GF-D8 (cell line): ENCODE measurements around the gene RANGRF.
"Not testable (repeated sequence)": the region's sequence is repeated elsewhere in the genome, so short reads cannot be mapped to it uniquely, and the experiment has no call there.

Experiments used
- DNase-seq: peaks from one replicate; lab custom pipeline; 2025; lab: John Stamatoyannopoulos, UW

RANGRF gene, protein sequence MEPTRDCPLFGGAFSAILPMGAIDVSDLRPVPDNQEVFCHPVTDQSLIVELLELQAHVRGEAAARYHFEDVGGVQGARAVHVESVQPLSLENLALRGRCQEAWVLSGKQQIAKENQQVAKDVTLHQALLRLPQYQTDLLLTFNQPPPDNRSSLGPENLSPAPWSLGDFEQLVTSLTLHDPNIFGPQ

DNA sequence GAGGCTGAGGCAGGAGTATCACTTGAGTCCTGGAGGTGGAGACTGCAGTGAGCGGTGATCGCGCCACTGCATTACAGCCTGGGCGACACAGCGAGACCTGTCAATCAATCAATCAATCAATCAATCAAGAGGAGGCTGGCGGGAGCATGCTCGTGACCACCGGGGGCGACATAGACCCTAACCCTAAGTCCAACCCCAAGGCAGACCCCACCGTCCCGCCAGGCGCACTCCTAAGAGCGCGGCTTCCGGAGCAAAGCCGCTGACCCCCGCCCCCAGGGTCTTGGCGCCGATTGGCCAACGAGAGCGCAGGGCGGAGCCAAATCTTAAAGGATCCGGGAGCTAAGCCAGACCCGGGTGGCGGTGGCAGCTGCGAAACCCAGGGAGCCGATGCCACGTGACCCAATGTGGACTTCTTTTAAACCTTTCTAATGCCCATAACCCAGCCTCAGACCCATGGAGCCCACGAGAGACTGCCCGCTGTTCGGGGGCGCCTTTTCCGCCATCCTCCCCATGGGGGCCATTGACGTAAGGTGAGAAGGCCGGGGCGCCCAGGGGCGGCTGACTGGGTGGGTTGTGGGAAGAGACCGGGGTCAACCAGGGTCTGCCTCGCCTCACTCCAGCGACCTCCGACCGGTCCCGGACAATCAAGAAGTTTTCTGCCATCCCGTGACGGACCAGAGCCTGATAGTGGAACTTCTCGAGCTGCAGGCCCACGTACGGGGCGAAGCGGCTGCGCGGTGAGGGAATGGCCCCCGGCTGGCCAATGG is at the start of gene RANGRF:
Gene RANGRF (plus strand): TSS at position 335 of the 767 bp plus-strand sequence. CDS start 119 bp downstream, at position 454.
- DNase-seq = peak; percentile 26

GRCh38 chr17:8243827-8244226 is 44.6 kb upstream of the RANGRF start:
- DNase-seq = no peak

DNA sequence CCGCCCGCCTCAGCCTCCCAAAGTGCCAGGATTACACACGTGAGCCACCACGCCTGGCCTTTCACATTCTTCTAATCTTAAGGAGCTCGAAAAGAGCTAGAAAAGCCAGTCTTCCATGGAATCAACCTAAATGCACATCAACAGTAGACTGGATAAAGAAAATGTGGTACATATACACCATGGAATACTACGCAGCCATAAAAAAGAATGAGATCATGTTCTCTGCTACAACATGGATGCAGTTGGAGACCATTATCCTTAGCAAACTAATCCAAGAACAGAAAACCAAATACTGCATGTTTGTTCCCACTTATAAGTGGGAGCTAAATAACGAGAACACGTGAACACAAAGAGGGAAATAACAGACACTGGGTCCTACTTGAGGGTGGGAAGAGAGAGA is 43.7 kb upstream of the RANGRF start:
- DNase-seq = no peak

DNA sequence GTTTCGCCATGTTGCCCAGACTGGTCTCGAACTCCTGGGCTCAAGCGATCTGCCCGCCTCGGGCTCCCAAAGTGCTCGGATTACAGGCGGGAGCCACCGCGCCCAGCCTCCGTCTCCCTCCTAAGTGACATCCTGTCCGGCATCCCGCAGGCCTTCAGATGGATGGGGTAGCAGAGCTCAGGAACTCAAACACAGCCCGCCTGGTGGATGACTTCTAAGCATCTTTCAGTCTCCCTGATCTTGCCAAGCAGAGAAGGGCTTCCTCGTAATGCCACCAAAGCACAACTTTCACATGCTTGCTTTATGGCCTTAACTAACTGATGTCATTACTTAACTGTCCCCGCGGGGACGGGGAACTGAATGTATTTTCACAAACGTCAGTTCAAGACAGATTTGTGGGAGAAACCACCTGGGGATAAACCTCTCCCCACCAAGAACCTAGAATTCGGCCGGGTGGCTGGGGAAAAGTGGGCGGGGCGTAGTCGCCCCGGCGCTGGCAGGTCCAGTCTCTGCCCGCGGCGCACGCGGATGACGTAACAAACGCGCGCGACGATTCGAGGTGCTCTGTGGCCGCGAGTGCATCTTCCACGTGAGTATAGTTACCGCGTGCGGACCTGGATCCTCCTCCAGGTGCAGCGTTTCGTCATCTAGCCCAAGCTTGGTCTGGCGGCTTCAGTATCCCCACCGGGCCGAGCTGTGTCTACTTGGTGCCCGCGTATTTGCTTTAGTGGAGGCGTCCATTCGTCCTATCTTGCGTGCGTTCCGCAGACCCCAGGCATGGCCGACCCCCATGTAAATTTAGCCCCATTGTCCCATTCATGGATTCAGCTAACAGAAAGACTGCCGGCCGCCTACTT is 39.5 kb upstream of the RANGRF start, which contains the start of gene PFAS:
Gene PFAS (plus strand): TSS at position 539 of the 857 bp plus-strand sequence. CDS start 4,649 bp downstream, outside the sequence.
- peak; percentile 46 for DNase-seq

- DNase-seq = no peak
Observed at GRCh38 chr17:8249621-8250500, 38.6 kb upstream of the RANGRF start.

- DNase-seq = not testable (repeated sequence)
Observed at GRCh38 chr17:8251411-8251810, 37.1 kb upstream of the RANGRF start.

- DNase-seq = no peak
Observed at GRCh38 chr17:8253801-8254200, 34.7 kb upstream of the RANGRF start.

DNA sequence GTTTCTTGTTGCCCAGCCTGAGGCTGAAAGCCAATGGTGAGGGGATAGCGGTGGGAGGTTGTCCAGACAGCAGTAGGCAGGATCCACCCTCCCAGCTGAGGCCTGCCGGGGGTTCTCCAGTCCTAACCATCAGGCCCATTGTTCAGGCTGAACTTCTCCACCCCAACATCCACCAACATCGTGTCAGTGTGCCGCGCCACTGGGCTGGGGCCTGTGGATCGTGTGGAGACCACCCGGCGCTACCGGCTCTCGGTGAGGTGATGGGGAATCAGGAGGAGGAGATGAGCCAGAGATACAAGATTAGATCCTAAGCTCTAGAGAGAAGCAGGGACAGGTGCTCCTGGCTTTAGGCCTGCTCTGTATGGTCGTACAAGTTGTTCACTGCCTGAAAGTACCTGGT is 33.6 kb upstream of the RANGRF start:
- no peak for DNase-seq

DNA sequence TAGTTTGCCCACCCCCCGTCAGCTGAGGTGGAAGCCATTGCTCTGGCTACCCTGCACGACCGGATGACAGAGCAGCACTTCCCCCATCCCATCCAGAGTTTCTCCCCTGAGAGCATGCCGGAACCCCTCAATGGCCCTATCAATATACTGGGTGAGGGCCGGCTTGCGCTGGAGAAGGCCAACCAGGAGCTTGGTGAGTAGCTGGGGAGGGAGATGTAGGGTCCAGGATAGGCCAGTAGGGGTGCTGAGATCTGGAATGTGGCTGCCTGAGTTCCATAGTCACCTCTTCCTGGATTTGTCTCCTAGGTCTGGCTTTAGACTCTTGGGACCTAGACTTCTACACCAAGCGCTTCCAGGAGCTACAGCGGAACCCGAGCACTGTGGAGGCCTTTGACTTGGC is 33.0 kb upstream of the RANGRF start:
- DNase-seq = no peak

DNA sequence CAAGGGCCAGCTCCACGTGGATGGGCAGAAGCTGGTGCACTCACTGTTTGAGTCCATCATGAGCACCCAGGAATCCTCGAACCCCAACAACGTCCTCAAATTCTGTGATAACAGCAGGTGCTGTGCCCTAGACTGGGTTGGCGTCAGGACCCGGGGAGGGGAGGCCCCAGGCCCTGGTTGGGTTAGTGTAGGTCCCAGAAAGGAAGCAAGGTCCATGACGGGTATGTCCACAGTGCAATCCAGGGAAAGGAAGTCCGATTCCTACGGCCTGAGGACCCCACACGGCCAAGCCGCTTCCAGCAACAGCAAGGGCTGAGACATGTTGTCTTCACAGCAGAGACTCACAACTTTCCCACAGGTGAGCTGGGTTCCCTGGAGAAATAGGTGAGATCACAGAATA is 32.2 kb upstream of the RANGRF start:
- DNase-seq = no peak

DNA sequence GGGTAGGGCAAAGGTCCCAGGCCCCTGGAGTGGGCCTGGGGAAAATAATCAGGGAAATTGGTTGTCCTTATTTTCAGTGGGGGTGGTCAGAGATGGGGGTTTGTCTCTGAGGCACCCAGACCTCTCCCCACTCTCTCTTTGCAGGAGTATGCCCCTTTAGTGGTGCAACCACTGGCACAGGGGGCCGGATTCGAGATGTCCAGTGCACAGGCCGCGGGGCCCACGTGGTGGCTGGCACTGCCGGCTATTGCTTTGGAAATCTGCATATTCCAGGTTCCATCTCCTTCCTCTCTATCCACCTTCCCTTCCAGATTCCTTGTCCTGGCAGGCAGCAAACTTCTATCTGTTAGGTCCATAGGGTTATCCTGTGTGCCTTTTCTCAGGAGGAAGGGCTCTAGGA is 31.8 kb upstream of the RANGRF start:
- DNase-seq = no peak

DNA sequence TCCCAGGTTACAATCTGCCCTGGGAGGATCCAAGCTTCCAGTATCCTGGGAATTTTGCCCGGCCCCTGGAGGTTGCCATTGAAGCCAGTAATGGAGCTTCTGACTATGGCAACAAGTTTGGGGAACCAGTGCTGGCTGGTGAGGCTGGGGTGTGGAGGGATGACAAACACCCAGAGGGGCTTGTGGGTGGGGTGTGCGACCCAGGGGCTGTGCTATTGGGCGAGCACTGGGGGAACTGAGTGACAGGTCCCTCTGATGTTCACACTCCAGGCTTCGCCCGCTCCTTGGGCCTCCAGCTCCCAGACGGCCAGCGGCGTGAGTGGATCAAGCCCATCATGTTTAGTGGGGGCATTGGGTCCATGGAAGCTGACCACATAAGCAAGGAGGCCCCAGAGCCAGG is 30.7 kb upstream of the RANGRF start:
- no peak for DNase-seq

GRCh38 chr17:8264320-8264719 is 24.1 kb upstream of the RANGRF start:
- DNase-seq = no peak

DNA sequence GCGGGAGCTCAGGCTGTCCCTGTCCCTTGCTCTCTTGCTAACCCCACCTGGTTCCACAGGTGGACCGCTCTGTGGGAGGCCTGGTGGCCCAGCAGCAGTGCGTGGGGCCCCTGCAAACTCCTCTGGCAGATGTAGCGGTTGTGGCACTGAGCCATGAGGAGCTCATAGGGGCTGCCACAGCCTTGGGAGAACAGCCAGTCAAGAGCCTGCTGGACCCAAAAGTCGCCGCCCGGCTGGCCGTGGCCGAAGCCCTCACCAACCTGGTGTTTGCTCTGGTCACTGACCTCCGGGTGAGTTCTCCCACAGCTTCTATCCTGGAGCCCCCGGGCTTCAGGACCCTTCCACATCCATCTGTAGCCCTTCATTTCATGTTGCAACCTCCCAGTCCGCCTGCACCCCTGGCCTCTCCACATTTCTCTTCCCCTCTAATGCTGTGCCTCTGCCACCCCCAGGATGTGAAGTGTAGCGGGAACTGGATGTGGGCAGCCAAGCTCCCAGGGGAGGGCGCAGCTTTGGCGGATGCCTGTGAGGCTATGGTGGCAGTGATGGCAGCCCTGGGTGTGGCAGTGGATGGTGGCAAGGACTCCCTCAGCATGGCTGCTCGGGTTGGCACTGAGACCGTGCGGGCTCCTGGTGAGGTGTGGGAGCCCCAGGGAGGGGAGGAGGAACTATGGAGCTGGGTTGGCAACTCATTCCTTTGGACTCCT is 23.5 kb upstream of the RANGRF start:
- no peak for DNase-seq

DNA sequence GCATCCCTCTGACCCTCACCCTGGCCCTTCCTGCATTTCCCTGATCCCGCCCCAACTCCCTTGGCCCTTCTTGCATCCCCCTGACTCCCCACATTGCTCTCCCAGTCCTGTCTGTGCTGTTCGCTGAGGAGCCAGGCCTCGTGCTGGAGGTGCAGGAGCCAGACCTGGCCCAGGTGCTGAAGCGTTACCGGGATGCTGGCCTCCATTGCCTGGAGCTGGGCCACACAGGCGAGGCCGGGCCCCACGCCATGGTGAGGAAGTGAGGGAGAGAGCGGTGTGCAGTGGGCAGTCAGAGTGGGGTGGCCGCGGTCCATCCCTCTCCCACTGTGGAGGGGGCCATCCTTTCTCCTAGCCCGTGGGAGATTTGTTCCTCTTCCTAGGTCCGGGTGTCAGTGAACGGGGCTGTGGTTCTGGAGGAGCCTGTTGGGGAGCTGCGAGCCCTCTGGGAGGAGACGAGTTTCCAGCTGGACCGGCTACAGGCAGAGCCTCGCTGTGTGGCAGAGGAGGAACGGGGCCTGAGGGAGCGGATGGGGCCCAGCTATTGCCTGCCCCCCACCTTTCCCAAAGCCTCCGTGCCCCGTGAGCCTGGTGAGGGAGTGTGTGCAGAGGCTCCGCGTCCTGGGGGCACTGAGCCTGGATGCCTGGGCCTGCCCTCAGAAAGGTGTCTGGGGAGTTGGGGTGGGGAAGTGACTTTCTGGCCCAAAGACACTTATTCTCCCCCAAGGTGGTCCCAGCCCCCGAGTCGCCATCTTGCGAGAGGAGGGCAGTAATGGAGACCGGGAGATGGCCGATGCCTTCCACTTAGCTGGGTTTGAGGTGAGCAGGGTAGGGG is 21.6 kb upstream of the RANGRF start:
- DNase-seq = no peak

GRCh38 chr17:8267480-8268147 is 20.9 kb upstream of the RANGRF start:
- no peak for DNase-seq

- DNase-seq = no peak
Observed at GRCh38 chr17:8268550-8269298, 19.7 kb upstream of the RANGRF start.

DNA sequence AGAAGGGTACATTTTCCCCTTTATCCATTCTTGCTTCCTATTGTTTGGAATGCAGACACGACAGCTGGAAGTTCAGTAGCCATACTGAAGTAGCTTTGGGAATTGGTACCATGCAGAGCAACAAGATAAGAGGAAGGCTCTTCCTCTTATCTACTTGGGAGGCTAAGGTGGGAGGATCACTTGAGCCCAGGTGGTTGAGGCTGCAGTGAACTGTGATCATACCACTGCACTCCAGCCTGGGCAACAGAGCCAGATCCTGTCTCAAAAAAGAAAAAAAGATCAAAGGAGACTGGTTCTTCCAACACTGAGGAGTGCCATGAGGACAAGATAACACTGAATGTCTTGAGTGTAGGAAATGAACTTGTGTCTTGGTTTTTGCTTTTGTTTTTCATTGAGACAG is 16.0 kb upstream of the RANGRF start:
- no peak for DNase-seq
